ENCODE data around the gene OSBPL7. TPM values are rescaled to one million over a fixed set of nuclear protein-coding genes. Genes with fewer than 3 reads are reported as not detected.

Gene OSBPL7, protein sequence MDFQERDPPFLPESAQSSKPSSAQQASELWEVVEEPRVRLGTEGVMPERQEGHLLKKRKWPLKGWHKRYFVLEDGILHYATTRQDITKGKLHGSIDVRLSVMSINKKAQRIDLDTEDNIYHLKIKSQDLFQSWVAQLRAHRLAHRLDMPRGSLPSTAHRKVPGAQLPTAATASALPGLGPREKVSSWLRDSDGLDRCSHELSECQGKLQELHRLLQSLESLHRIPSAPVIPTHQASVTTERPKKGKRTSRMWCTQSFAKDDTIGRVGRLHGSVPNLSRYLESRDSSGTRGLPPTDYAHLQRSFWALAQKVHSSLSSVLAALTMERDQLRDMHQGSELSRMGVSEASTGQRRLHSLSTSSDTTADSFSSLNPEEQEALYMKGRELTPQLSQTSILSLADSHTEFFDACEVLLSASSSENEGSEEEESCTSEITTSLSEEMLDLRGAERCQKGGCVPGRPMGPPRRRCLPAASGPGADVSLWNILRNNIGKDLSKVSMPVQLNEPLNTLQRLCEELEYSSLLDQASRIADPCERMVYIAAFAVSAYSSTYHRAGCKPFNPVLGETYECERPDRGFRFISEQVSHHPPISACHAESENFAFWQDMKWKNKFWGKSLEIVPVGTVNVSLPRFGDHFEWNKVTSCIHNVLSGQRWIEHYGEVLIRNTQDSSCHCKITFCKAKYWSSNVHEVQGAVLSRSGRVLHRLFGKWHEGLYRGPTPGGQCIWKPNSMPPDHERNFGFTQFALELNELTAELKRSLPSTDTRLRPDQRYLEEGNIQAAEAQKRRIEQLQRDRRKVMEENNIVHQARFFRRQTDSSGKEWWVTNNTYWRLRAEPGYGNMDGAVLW
- polyA plus RNA-seq (1.9 to 3.4 TPM (median 2.2 TPM) in 3 replicates), polyA minus RNA-seq (2.8 to 7.8 TPM (median 5.8 TPM) in 3 replicates)
- not detected for polyA plus RNA-seq (2011; ENCODE audit: low read depth)
- 0.95 and 1.5 TPM in 2 replicates for polyA plus RNA-seq (2011; cell fraction: cytosol; rRNA removed)
- polyA plus RNA-seq (2011; cell fraction: nucleus; rRNA removed), result 8.6 and 13.9 TPM in 2 replicates
- polyA plus RNA-seq (2012; ENCODE audit: low replicate concordance), result 0.37 and 2.5 TPM in 2 replicates
- 2.3 TPM for polyA minus RNA-seq (2011; cell fraction: cytosol; rRNA and poly(A)+ RNA removed)
- polyA minus RNA-seq (2011; cell fraction: nucleus; rRNA and poly(A)+ RNA removed), result 5.2 and 7.1 TPM in 2 replicates

DNA sequence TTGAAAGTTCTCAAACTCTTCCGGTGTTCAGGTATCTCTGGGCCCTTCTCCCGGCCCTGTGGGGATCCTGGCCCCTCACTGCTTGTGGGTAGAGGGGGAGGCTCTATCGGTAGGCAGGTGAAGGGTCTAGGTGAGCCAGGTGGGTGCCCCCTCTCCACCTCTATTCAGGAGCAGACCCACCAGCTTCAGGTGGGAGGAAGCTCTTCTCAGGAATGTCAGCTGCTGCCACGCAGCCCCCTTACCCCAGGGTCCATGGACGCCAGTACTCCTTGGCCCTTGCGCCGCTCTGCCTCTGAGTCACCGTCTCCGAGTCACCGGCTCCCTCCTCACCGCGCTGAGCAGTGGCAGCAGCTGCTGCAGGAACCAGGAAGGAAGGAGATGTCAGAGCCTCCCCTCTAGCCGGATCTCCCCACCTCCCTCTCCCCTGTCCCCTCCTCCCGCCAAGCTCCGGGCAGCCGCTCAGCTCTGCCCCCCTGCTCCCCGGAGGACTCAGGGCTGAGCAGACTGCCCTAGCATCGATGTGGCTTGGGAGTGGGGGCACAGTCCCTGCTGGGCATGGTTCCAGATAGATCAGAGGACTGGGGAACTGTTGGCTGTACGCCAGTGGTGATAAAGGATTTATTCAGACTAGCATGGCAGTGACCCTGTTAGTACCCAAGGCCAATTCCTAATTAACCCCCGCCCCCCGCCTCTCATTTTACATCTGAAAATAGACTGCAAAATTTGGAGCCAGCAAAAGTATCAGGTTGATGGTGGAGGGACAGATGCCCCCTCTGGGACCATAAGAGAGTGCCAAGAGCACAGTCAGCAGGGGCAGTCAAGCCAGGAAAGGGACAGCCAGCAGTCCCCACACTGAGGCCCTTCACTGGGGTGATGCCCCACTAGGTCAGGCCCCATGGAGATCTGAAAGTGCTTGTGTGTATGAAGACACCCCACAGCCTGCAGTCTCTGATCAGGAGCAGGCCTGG lies at the start of gene OSBPL7:
Gene OSBPL7, minus strand, starts transcription at position 371 of the 968 bp plus-strand sequence. CDS start 1,516 bp downstream, outside the sequence.
- no peaks in the 10 kb centered on the region for H3K9me1 ChIP-seq (ENCODE audit: control insufficient read depth, extremely low read depth, insufficient read depth, low read length)
- H3K9me3 ChIP-seq (ENCODE audit: control insufficient read depth, low read depth, low read length), result no peaks in the 10 kb centered on the region
- no peak for TF ChIP-seq EZH2 (IDR thresholded peaks at IDR 0.05; ENCODE audit: low read length)
- TF ChIP-seq, protein P1, sequence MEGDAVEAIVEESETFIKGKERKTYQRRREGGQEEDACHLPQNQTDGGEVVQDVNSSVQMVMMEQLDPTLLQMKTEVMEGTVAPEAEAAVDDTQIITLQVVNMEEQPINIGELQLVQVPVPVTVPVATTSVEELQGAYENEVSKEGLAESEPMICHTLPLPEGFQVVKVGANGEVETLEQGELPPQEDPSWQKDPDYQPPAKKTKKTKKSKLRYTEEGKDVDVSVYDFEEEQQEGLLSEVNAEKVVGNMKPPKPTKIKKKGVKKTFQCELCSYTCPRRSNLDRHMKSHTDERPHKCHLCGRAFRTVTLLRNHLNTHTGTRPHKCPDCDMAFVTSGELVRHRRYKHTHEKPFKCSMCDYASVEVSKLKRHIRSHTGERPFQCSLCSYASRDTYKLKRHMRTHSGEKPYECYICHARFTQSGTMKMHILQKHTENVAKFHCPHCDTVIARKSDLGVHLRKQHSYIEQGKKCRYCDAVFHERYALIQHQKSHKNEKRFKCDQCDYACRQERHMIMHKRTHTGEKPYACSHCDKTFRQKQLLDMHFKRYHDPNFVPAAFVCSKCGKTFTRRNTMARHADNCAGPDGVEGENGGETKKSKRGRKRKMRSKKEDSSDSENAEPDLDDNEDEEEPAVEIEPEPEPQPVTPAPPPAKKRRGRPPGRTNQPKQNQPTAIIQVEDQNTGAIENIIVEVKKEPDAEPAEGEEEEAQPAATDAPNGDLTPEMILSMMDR (optimal IDR thresholded peaks at IDR 0.05 in 1 of 3, IDR thresholded peaks at IDR 0.05 in 1 of 3, conservative IDR thresholded peaks at IDR 0.05 in 1 of 3; ENCODE audit: extremely low read depth in 1 of 3, insufficient read depth in 2 of 3, low read length in 3 of 3), result peak in 1 of 3 experiments; percentile 71
- dilution Hi-C loops (cut with MboI; ENCODE audit: extremely low pct_ligation_motif_present, low sequenced_read_pairs), result no loop called here
- H3K4me1 ChIP-seq (ENCODE audit: control insufficient read depth, extremely low read depth, insufficient read depth, low read length), result peaks cover 15% of the 10 kb centered on the region
- peaks cover 14 to 18% of the 10 kb centered on the region in 2 experiments for H3K36me3 ChIP-seq (ENCODE audit: control insufficient read depth in 2 of 2, extremely low read depth in 1 of 2, insufficient read depth in 2 of 2, low read length in 2 of 2)
- no peak within 1 kb of the TSS for H3K27ac ChIP-seq (ENCODE audit: control insufficient read depth, insufficient read depth, low read length)
- peak within 1 kb of the TSS; percentile 67 for H3K4me2 ChIP-seq (ENCODE audit: control insufficient read depth, extremely low read depth, insufficient read depth, low read depth, low read length)
- no peaks in the 10 kb centered on the region for H4K20me1 ChIP-seq (ENCODE audit: control insufficient read depth, extremely low read depth, insufficient read depth, low read length)
- DNase-seq (ENCODE audit: low read depth, low spot score) (no peak), FAIRE-seq (peak; percentile 89)
- H3K4me3 ChIP-seq (ENCODE audit: control insufficient read depth in 2 of 3, extremely low read depth in 1 of 3, insufficient read depth in 2 of 3, low read depth in 1 of 3, low read length in 3 of 3), result peak within 1 kb of the TSS; percentile 17 to 64 (median 41)
- no peaks in the 10 kb centered on the region for H3K27me3 ChIP-seq (ENCODE audit: control insufficient read depth, extremely low read depth, insufficient read depth, low read length)
- no peaks in the 10 kb centered on the region for H3K79me2 ChIP-seq (ENCODE audit: control insufficient read depth, insufficient read depth, low read length)
- H3K9ac ChIP-seq (ENCODE audit: control insufficient read depth, extremely low read depth, insufficient read depth, low read length), result peak within 1 kb of the TSS; percentile 23
- H2AFZ ChIP-seq (ENCODE audit: control insufficient read depth, low read length), result peak within 1 kb of the TSS; percentile 4

DNA sequence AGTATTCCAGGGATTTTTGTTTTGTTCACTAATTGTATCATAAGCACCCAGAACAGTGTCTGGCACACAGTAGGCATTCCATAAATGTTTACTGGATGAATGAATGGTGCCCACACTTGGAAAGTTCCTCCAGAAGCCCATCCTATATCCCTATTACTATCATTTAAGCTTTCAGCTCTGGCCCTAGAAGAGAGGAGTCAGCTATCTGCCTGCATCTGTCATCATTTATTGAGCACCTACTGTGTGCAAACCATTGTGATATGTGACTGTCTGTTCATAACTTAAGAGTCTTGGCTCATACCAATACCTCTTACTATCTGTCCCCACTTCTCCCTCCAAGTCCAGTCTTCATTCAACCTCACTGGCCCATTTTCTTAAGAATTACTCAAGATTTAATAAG lies 49.5 kb upstream of the OSBPL7 start:
- H3K4me1 ChIP-seq (ENCODE audit: control insufficient read depth, extremely low read depth, insufficient read depth, low read length), result peaks cover 11% of the 10 kb centered on the region
- no peak overlapping the region for H3K9ac ChIP-seq (ENCODE audit: control insufficient read depth, extremely low read depth, insufficient read depth, low read length)
- no peak overlapping the region for H3K27ac ChIP-seq (ENCODE audit: control insufficient read depth, insufficient read depth, low read length)
- H2AFZ ChIP-seq (ENCODE audit: control insufficient read depth, low read length), result no peak overlapping the region
- no peak for DNase-seq (ENCODE audit: low read depth, low spot score)
- FAIRE-seq, result no peak
- TF ChIP-seq, protein P1 (optimal IDR thresholded peaks at IDR 0.05 in 1 of 3, IDR thresholded peaks at IDR 0.05 in 1 of 3, conservative IDR thresholded peaks at IDR 0.05 in 1 of 3; ENCODE audit: extremely low read depth in 1 of 3, insufficient read depth in 2 of 3, low read length in 3 of 3), result no peak
- no peak for TF ChIP-seq EZH2 (IDR thresholded peaks at IDR 0.05; ENCODE audit: low read length)
- dilution Hi-C loops (cut with MboI; ENCODE audit: extremely low pct_ligation_motif_present, low sequenced_read_pairs), result no loop called here
- H4K20me1 ChIP-seq (ENCODE audit: control insufficient read depth, extremely low read depth, insufficient read depth, low read length), result no peaks in the 10 kb centered on the region
- H3K9me1 ChIP-seq (ENCODE audit: control insufficient read depth, extremely low read depth, insufficient read depth, low read length), result no peaks in the 10 kb centered on the region
- H3K36me3 ChIP-seq (ENCODE audit: control insufficient read depth in 2 of 2, extremely low read depth in 1 of 2, insufficient read depth in 2 of 2, low read length in 2 of 2), result no peaks in the 10 kb centered on the region
- no peaks in the 10 kb centered on the region for H3K79me2 ChIP-seq (ENCODE audit: control insufficient read depth, insufficient read depth, low read length)
- H3K27me3 ChIP-seq (ENCODE audit: control insufficient read depth, extremely low read depth, insufficient read depth, low read length), result peaks cover 24% of the 10 kb centered on the region
- no peak overlapping the region for H3K4me3 ChIP-seq (ENCODE audit: control insufficient read depth in 2 of 3, extremely low read depth in 1 of 3, insufficient read depth in 2 of 3, low read depth in 1 of 3, low read length in 3 of 3)
- no peak overlapping the region for H3K4me2 ChIP-seq (ENCODE audit: control insufficient read depth, extremely low read depth, insufficient read depth, low read depth, low read length)
- H3K9me3 ChIP-seq (ENCODE audit: control insufficient read depth, low read depth, low read length), result no peaks in the 10 kb centered on the region

All from keratinocyte (primary cell).